GM18868 (cell line): ENCODE data around the gene FAM114A2.
"Not testable (repeated sequence)": the region's sequence is repeated elsewhere in the genome, so short reads cannot be mapped to it uniquely, and the experiment has no call there.

Source experiments
- ATAC-seq: cut with Tn5 transposase; IDR thresholded peaks from one replicate; pipeline ENCODE4 v1.9.1; 2021; ENCODE audit warnings: mild to moderate bottlenecking, moderate library complexity; ENCODE audit not compliant: unreplicated experiment

FAM114A2 gene

DNA sequence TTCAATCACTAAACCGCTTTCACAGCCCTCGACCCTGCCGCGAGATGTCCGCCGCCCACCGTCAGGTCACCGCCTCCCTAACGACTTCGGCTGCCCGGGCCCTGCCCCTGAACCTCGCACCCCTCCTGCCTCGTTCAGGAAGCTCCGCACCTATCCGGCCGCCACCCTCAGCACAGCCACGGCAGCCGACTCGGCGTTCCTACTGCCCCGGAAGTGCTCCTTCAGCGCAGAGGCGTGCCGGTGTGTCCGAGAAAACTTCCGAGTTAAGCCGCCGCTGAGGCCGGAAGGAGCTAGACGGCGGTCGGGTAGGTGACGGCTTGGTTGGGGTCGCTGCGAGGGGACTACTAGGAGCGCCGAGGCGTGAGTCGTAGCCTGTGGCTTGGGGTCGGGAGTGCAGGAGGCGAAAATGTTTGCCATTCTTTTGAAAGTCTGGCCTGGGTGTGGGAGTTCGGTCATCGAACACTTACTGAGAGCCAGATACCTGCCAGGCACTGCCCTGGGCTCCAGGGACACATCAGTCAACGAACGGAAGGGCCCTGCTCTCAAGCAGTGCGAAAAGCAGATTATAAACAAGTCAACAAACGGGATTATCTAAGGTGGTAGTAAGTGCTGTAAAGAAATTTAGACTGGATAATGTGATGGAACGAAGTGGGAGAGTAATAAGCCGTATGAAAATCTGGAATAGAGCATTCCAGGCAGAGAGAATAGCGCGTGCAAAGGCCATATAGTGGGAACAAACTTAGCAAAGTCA, at the start of gene FAM114A2, which contains the start of gene MFAP3:
FAM114A2 (minus strand) TSS at position 204 of the 751 bp plus-strand sequence. CDS start 3,957 bp downstream, outside the sequence.
MFAP3 (plus strand) TSS at position 261 of the 751 bp plus-strand sequence. CDS start 10,756 bp downstream, outside the sequence.
- peak; percentile 97 for ATAC-seq

DNA sequence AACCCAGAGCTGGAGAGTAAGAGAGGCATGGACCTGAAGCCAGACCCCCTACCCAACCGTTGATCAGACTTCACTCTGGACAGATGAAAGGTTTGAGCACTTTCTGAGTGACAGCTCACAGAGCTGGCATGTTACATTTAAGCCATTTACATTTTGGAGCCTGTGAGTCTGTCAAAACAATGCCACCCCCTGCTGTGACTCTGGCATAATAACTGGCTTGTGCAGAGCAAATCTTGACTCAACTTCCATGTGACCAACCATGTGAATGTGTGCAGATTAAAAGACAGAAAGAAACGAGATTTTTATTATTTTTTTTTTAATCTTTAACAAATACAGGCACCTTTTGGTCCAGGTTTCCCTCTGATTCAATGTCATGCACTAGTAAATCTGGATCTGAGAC, 48.5 kb upstream of the FAM114A2 start:
- ATAC-seq, result no peak

GRCh38 chr5:154086641-154087040, 47.9 kb upstream of the FAM114A2 start:
- ATAC-seq, result no peak

DNA sequence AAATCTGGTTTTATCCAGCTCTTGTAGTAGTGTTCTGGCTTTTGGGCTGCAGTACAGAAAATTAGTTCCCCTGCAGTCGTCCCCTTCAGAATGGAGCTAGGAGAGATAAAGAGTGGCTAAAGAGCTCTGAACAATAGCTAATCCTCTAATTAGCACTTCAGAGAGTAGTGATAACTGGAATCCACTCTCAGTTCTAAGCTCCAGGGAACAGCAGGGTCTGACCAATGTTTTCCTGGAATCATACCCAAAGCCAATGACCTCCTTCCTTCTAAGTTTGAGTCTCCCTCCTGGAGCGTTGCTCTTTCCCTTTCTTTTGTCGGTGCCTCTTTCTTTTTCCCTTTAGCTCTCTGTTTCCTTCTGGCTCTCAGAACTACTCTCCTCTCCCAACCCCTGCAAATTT, 47.4 kb upstream of the FAM114A2 start:
- no peak for ATAC-seq

- ATAC-seq, result no peak
Observed at GRCh38 chr5:154084062-154084639, 45.4 kb upstream of the FAM114A2 start.

DNA sequence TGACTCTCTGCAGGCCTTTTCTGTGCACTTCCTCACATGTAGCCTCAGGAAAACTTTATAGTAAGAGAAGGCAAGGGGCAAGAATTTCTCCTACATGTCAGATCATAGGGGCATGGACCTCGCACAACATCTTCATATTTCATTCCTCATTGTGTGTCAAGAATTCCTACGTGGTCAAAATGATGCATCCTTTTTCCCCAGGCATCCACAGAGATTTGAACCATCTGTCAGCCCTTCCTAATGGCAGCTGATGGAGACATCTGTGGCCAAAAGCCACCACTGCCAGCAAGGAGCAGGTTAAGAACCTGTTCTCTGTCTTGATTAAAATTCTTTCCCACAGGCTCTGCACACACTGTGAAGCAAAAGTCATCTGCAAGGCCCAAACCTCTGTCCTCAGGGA, 42.5 kb upstream of the FAM114A2 start:
- ATAC-seq, result no peak

- ATAC-seq, result no peak
Observed at GRCh38 chr5:154078272-154078671, 39.6 kb upstream of the FAM114A2 start.

GRCh38 chr5:154077696-154078095, 39.0 kb upstream of the FAM114A2 start:
- ATAC-seq, result no peak

DNA sequence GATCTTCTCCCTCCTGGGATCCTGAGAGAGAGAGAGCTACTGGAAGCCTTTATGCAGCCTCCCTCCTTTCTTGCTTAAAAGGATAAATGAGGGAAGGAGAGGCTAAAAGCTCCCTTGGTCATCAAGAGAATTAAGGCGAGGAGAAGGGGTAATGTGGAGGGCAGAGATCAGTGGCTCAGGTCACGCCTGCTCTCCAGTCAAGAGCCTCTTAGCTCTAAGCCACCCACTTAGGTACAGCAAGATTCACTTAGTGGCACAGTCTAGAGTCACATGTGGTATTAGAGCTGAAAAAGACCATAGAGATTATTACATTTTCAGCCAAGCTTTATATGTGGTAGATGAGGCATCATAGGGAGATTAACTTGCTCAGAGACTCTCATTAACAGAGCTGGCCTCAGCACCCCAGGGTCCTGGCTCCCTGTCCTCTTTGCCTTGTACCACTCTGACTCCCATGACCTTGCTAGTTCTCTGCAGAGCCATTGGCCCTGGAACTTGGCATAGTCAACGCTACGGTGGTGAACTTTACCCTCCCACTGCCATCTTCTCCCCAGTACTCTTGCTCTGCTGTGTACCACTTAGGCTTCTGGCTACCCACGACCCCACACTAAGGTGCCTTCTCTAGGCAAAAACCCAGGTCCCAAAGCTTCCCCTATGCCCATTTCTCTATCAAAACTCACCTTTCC, 37.7 kb upstream of the FAM114A2 start:
- no peak for ATAC-seq

- peak; percentile 99 for ATAC-seq
Observed at GRCh38 chr5:154072414-154073171, 33.9 kb upstream of the FAM114A2 start.

GRCh38 chr5:154071799-154072413, 33.2 kb upstream of the FAM114A2 start:
- ATAC-seq, result peak; percentile 20

DNA sequence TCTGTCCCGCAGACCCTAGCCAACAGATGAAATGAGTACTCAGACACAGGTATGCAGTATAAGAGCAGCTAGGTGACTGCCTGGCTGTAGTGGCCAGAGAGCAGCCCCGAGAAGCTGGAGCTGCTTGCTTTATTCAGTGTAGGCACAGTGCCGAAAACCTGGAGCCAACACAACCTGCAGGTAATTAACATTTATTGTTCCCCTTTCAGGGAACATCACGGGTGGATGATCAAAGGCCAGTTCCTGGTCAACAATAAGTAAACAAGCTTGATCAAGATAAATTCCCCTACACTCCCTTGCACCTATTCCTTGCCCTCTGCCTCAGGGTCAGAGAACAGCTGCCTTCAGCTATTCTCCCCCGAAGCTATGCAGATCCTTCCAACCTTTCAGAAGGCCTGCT, 31.1 kb upstream of the FAM114A2 start:
- ATAC-seq, result not testable (repeated sequence)

DNA sequence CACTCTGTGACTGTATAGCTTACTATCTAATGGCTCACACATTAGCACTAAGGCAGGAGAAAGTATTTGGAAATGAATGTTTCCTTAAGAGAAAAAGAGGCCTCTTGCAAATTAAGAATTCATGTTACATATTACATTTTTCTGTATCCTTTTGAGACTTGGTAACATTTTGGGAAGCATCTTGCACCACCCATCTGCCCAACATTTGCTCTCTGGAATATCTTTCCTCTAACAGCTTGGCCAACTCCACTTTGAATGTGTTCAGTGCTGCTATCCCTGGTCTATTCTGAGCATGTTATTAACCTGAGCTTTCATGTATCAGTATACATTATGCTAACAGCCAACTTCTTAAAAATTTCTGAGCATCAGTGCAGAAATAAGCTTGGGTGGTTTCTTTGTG, 27.3 kb upstream of the FAM114A2 start:
- no peak for ATAC-seq

- ATAC-seq, result no peak
Observed at GRCh38 chr5:154063372-154063771, 24.7 kb upstream of the FAM114A2 start.

- no peak for ATAC-seq
Observed at GRCh38 chr5:154060606-154061005, 21.9 kb upstream of the FAM114A2 start.

DNA sequence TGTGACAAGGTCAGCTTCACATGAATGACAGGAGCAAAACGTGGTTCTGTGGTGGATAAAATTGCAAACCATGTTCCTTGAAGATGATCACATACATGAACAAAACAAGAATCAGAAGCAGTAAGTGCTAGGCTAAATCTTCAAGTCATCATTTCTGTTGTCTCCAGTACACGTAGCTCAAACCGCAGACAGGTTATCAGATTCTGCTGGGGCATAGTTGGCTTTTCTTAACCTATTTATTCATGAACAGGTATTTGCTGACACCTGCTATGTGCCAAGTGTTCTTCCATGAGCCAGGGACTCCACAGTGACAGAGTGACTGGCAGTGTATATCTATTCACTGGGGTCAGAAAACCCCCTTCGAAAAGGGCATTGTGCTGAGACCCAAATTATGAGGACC, 20.9 kb upstream of the FAM114A2 start:
- no peak for ATAC-seq

DNA sequence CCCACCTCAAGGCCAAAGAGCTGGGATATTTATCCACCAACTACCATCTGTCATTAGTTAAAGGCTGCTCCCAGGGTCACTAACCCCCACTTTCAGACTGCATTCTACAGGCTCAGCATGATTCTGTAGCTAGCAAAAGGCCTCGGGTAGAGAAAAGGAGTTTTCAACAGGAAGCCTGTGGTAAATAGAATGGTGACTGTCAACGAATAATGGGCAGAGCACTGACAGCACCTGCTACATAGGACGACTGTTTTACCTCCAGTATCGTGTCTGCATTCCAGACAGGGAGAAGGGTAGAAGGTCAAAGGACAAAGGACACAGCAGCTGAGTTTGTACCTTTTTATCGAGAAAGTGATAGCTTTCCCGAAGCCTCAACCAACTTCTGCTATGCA, 20.3 kb upstream of the FAM114A2 start:
- ATAC-seq, result peak; percentile 24

GRCh38 chr5:154058055-154059038, 19.6 kb upstream of the FAM114A2 start:
- ATAC-seq, result peak; percentile 69

DNA sequence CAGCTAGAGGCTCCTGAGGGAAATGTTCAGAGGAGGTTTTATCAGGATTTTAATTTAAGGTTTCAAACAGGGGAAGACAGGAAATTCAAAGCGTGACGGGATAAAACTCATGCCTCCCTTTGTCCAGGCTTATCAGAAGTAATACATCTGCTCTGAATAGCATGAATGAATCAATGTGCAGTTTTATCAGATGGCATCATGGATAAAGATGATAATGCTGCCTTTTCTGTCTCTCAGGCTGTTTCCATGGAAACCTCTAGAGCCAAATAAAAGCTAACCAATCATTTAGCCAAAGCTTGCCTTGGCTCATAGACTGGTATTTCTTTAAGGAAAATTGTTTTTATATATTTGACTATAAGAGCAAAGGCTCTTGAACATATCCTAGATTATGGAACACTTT, 16.5 kb upstream of the FAM114A2 start:
- no peak for ATAC-seq

GRCh38 chr5:154053468-154053867, 14.8 kb upstream of the FAM114A2 start:
- no peak for ATAC-seq
